ENCODE results near the gene GID4.

DNA sequence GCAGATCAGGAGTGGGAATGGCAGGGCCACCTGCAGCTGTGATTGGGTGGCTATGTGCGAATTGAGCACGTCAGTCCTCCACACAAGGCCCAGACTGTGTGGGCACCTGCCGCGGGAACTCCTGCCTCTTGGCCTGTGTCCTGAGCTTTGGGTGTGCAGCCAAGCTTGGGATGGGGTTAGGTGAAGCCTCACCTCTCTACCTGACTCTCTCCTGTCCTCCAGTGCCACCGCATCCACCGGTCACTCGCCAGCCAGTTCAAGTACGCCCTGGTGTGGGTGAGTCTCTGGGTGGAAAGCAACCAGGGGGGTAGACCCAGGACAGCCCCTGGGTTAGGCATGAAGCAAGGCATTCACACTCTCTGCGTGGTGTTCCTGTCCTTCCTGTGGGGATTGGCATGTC, 67.0 kb downstream of the GID4 start:
- TF ChIP-seq HOXA5 (CRISPR knock-in tag; IDR thresholded peaks at IDR 0.05) (no peak), ZNF713 (CRISPR knock-in tag; IDR thresholded peaks at IDR 0.05) (no peak), SMC3 (IDR thresholded peaks at IDR 0.05; ENCODE audit: low read length) (no peak), SOX6 (IDR thresholded peaks at IDR 0.05) (no peak), SOX6 (CRISPR knock-in tag; IDR thresholded peaks at IDR 0.05) (no peak), POLR2A (IDR thresholded peaks at IDR 0.05; ENCODE audit: insufficient read depth in 1 of 2, low read depth in 2 of 2, low read length in 2 of 2) (no peak), ETV6 (CRISPR knock-in tag; conservative IDR thresholded peaks at IDR 0.05) (no peak), U2AF1 (optimal IDR thresholded peaks at IDR 0.05; ENCODE audit: low read depth, low read length) (no peak), PITX1 (CRISPR knock-in tag; IDR thresholded peaks at IDR 0.05) (no peak)
- TF ChIP-seq, protein P1, sequence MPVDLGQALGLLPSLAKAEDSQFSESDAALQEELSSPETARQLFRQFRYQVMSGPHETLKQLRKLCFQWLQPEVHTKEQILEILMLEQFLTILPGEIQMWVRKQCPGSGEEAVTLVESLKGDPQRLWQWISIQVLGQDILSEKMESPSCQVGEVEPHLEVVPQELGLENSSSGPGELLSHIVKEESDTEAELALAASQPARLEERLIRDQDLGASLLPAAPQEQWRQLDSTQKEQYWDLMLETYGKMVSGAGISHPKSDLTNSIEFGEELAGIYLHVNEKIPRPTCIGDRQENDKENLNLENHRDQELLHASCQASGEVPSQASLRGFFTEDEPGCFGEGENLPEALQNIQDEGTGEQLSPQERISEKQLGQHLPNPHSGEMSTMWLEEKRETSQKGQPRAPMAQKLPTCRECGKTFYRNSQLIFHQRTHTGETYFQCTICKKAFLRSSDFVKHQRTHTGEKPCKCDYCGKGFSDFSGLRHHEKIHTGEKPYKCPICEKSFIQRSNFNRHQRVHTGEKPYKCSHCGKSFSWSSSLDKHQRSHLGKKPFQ (CRISPR knock-in tag; IDR thresholded peaks at IDR 0.05; ENCODE audit: insufficient replicate concordance), result no peak
- TF ChIP-seq, protein P2, sequence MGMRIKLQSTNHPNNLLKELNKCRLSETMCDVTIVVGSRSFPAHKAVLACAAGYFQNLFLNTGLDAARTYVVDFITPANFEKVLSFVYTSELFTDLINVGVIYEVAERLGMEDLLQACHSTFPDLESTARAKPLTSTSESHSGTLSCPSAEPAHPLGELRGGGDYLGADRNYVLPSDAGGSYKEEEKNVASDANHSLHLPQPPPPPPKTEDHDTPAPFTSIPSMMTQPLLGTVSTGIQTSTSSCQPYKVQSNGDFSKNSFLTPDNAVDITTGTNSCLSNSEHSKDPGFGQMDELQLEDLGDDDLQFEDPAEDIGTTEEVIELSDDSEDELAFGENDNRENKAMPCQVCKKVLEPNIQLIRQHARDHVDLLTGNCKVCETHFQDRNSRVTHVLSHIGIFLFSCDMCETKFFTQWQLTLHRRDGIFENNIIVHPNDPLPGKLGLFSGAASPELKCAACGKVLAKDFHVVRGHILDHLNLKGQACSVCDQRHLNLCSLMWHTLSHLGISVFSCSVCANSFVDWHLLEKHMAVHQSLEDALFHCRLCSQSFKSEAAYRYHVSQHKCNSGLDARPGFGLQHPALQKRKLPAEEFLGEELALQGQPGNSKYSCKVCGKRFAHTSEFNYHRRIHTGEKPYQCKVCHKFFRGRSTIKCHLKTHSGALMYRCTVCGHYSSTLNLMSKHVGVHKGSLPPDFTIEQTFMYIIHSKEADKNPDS (CRISPR knock-in tag; IDR thresholded peaks at IDR 0.05), result no peak
- TF ChIP-seq, protein P3, sequence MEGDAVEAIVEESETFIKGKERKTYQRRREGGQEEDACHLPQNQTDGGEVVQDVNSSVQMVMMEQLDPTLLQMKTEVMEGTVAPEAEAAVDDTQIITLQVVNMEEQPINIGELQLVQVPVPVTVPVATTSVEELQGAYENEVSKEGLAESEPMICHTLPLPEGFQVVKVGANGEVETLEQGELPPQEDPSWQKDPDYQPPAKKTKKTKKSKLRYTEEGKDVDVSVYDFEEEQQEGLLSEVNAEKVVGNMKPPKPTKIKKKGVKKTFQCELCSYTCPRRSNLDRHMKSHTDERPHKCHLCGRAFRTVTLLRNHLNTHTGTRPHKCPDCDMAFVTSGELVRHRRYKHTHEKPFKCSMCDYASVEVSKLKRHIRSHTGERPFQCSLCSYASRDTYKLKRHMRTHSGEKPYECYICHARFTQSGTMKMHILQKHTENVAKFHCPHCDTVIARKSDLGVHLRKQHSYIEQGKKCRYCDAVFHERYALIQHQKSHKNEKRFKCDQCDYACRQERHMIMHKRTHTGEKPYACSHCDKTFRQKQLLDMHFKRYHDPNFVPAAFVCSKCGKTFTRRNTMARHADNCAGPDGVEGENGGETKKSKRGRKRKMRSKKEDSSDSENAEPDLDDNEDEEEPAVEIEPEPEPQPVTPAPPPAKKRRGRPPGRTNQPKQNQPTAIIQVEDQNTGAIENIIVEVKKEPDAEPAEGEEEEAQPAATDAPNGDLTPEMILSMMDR (CRISPR knock-in tag; IDR thresholded peaks at IDR 0.05), result no peak

Data from HepG2 (cell line).